Ascending aorta (tissue), 2 donors: ENCODE measurements around the gene FAIM2. TPM values are rescaled to one million over a fixed set of nuclear protein-coding genes. Genes with fewer than 3 reads are reported as not detected.

Experiments
- DNase-seq, 2 donors: peaks; one replicate each; pipeline ENCODE4 v3.0.0-alpha.2; 2019; ENCODE audit warnings: low spot score in 2 of 2
- H3K27ac ChIP-seq, 2 donors: fragments of 200-600 bp; sonication (generic); one replicate each; pipeline ENCODE4 v1.5.1; 2016 to 2017; ENCODE audit warnings: mild to moderate bottlenecking in 1 of 2
- H3K27me3 ChIP-seq: fragments of 200-600 bp; sonication (generic); one replicate; pipeline ENCODE4 v1.5.1; 2017
- H3K36me3 ChIP-seq, 2 donors: fragments of 200-600 bp; sonication (generic); one replicate each; pipeline ENCODE4 v1.5.1; 2016
- H3K4me1 ChIP-seq, 2 donors: fragments of 200-600 bp; sonication (generic); one replicate each; pipeline ENCODE4 v1.5.1; 2016 to 2017; ENCODE audit warnings: mild to moderate bottlenecking in 1 of 2
- H3K4me3 ChIP-seq, 2 donors: fragments of 200-600 bp; sonication (generic); one replicate each; pipeline ENCODE4 v1.5.1; 2016 to 2017; ENCODE audit warnings: mild to moderate bottlenecking in 1 of 2
- H3K9me3 ChIP-seq, 2 donors: fragments of 200-600 bp; sonication (generic); one replicate each; pipeline ENCODE4 v1.5.1; 2016
- intact Hi-C: fragments of 100-400 bp; cut with DNase I; formaldehyde crosslinking; loops from one replicate; pipeline ENCODE4 v1.15.1; 2023
- total RNA-seq: library from RNA; depleted of rRNA; stranded (reverse); fragments of >200 nt; gene quantifications from one replicate; pipeline ENCODE4 v1.1.0, GENCODE V29; 2016
- TF ChIP-seq, protein P1 (sequence below), 3 experiments: fragments of 200-600 bp in 2 of 3; fragments of 450-650 bp in 1 of 3; sonication (generic) in 2 of 3; IDR thresholded peaks; one replicate each; pipeline ENCODE4 v1.5.1; 2016 to 2019; ENCODE audit warnings: antibody characterized with exemption in 3 of 3, mild to moderate bottlenecking in 1 of 3, moderate library complexity in 1 of 3

Gene FAIM2
- total RNA-seq, 1 donor from 2014 or later = 0.75 TPM

DNA sequence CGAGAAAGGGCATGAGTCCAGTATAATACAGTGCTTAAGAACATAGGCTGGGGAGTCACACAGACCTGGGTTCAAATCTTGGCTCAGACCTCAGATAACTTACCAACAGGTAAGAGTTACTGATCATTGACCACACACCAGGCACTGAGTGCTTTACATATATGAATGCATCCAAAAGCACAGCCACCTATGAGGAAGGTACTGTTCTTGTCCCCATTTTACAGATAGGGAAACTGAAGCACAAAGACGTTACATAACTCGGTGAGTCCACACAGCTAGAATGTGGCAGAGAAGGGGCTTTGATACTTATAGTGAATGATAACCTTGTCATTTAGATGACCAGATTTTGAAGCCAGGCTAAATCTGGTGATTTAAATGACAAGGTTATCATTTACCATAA lies 27.6 kb downstream of the FAIM2 start:
- H3K27me3 ChIP-seq = no peaks in the 10 kb centered on the region
- no peaks in the 10 kb centered on the region for H3K36me3 ChIP-seq
- intact Hi-C loops = no loop called here
- no peak overlapping the region for H3K4me3 ChIP-seq
- TF ChIP-seq, protein P1, sequence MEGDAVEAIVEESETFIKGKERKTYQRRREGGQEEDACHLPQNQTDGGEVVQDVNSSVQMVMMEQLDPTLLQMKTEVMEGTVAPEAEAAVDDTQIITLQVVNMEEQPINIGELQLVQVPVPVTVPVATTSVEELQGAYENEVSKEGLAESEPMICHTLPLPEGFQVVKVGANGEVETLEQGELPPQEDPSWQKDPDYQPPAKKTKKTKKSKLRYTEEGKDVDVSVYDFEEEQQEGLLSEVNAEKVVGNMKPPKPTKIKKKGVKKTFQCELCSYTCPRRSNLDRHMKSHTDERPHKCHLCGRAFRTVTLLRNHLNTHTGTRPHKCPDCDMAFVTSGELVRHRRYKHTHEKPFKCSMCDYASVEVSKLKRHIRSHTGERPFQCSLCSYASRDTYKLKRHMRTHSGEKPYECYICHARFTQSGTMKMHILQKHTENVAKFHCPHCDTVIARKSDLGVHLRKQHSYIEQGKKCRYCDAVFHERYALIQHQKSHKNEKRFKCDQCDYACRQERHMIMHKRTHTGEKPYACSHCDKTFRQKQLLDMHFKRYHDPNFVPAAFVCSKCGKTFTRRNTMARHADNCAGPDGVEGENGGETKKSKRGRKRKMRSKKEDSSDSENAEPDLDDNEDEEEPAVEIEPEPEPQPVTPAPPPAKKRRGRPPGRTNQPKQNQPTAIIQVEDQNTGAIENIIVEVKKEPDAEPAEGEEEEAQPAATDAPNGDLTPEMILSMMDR (IDR thresholded peaks at IDR 0.05) = no peak
- no peak for DNase-seq
- no peak overlapping the region for H3K27ac ChIP-seq
- no peaks in the 10 kb centered on the region for H3K4me1 ChIP-seq
- H3K9me3 ChIP-seq = no peaks in the 10 kb centered on the region

DNA sequence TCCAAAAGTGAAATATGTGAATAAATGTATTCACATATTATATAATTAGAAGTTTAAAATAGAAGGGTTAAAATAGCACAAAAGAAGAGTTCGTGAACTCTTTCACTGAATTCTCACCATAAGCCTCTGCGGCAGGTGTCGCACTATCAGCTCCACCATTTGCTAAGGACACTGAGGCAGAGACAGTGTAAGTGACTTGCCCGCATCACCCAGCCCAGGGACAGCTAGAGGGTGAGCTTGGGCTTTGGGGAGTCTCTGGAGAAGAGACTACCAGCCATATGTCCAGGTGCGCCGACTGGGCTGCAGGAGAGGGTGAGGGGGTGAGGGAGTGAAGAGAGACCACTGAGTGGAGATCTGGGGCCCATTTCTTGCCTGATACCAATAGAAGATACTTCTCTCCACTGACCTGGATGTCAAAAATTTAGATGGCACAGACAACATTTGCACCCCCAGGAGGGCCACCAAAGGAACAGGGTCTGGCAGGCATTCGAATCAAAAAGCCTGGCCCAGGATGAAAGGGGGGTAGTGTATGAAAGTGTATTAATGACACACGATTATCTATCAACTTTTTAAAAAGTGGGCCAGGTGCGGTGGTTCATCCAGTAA lies 28.5 kb downstream of the FAIM2 start:
- intact Hi-C loops = no loop called here
- Histone ChIP-seq H3K4me3 (no peak overlapping the region), H3K27ac (no peak overlapping the region), H3K36me3 (no peaks in the 10 kb centered on the region), H3K27me3 (no peaks in the 10 kb centered on the region), H3K9me3 (no peaks in the 10 kb centered on the region), H3K4me1 (no peaks in the 10 kb centered on the region)
- TF ChIP-seq, protein P1 (IDR thresholded peaks at IDR 0.05) = no peak
- DNase-seq = peak in 1 of 2 donors; percentile 7

DNA sequence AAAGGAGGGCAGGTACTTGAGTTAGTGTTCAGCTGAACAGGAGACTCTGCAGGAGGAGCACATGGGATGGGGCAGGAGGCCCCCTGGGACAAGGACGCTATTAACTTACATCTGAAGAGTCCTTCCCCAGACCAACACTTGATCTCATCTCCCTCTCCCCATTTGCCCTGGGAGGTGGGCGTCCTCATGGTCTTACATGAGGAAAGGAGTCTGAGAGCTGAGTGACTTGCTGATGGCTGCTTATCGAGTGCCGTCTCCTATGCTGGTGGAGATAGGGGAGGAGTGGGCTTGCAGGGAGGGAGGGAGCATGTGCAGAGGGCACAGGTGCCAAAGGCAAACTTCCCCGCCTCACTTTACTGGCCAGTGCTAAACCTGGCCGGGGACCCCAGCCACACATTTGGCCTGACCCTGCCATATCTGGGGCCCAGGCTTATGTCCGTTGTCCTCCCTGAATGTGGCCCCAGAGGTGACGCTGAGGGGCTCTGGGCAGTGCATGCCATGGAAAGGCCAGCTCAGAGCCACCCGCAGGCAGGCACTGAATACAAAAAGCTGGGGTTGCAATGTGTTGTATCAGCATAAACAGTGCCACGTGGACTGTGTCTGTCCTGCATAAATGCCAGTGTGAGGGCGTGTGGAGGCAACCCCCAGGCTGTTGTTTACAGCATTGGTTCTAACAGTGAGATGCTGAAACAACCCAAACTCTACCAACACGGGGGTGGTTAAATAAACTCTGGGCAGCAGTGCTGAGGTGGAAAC lies 29.4 kb downstream of the FAIM2 start:
- intact Hi-C loops = no loop called here

DNA sequence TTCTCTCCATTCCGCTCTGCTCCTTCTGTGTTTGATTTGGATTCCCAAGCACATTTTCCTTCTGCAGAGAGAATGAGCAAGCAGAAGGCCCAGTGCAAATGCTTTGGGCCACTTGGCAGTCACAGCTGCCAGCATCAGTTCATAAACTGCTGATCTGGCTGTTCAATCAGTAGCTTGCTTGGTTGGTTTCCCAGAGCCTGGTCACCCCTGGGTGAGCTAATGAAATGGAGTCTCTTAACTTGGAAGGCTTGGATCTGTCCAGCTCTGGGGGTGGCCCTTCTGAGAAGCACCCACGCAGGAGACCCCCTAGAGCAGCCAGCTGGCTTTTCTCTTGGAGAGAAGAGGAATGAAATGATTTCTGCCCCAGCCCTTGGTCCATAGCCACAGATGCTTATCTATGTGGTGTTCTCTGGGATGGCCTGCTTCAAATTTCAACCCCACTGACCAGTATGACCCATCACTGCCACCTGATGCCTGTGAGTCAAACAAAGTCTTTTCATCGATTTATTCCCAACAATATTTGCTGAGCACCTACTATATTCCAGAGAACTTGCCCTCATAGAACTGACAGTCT lies 30.3 kb downstream of the FAIM2 start:
- Histone ChIP-seq H3K27ac (no peak overlapping the region), H3K9me3 (no peaks in the 10 kb centered on the region), H3K36me3 (no peaks in the 10 kb centered on the region), H3K4me3 (no peak overlapping the region), H3K27me3 (no peaks in the 10 kb centered on the region), H3K4me1 (peaks cover 0 to 9% of the 10 kb centered on the region in 2 donors)
- intact Hi-C loops = no loop called here
- TF ChIP-seq, protein P1 (IDR thresholded peaks at IDR 0.05) = no peak
- DNase-seq = peak in 1 of 2 donors; percentile 64

More for the DNA sequence above, 29.4 kb downstream of the FAIM2 start:
- no peaks in the 10 kb centered on the region for H3K9me3 ChIP-seq
- H3K36me3 ChIP-seq = no peaks in the 10 kb centered on the region
- peak in 1 of 2 donors; percentile 28 for DNase-seq
- H3K27me3 ChIP-seq = no peaks in the 10 kb centered on the region
- H3K4me1 ChIP-seq = peaks cover 0 to 3% of the 10 kb centered on the region in 2 donors
- TF ChIP-seq, protein P1 (IDR thresholded peaks at IDR 0.05) = no peak
- no peak overlapping the region for H3K4me3 ChIP-seq
- no peak overlapping the region for H3K27ac ChIP-seq

DNA sequence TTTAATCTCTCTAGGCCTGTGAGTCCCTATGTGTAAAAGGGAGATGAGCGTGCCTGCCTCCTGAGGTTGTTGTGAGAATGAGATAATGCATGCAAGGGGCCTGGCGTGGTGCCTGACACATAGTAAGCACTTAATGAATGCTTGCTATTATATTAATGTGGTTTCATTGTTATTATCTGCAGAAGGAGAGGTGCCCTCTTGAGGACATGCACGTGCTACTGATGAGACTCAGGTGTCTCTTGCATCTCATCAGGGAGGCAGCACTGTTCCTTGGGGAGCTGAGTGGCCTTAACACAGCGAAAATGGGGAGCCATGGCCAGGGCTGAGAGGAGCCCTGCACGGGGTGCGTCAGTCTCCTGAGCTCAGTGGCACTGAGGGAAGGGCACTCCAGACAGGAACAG lies 30.9 kb downstream of the FAIM2 start:
- Histone ChIP-seq H3K27me3 (no peaks in the 10 kb centered on the region), H3K4me3 (no peak overlapping the region), H3K9me3 (no peaks in the 10 kb centered on the region), H3K27ac (no peak overlapping the region), H3K36me3 (no peaks in the 10 kb centered on the region), H3K4me1 (peaks cover 0 to 9% of the 10 kb centered on the region in 2 donors)
- intact Hi-C loops = no loop called here
- TF ChIP-seq, protein P1 (IDR thresholded peaks at IDR 0.05) = no peak
- peak in 1 of 2 donors; percentile 44 for DNase-seq
